Neural cell (in vitro differentiated cells): ENCODE measurements around the gene TNP2.

Experiments
- EZH2 ChIP-seq: fragments of 200-600, 300-800 bp; shearing (Covaris generic), sonication (generic); IDR thresholded peaks from 2 replicates; pipeline ENCODE4 v1.6.1; 2014; ENCODE audit warnings: antibody characterized with exemption, low read length, borderline replicate concordance, mild to moderate bottlenecking; ENCODE audit not compliant: insufficient read depth, poor library complexity, severe bottlenecking
- POLR2AphosphoS5 ChIP-seq: IDR thresholded peaks from 2 replicates; pipeline ENCODE4 v1.6.1; 2012
- TF ChIP-seq, protein P1 (sequence below): fragments of 450-650 bp; IDR thresholded peaks from 2 replicates; pipeline ENCODE4 v1.5.1; 2014; ENCODE audit warnings: antibody characterized with exemption, mild to moderate bottlenecking, moderate library complexity; ENCODE audit not compliant: poor library complexity, severe bottlenecking

DNA sequence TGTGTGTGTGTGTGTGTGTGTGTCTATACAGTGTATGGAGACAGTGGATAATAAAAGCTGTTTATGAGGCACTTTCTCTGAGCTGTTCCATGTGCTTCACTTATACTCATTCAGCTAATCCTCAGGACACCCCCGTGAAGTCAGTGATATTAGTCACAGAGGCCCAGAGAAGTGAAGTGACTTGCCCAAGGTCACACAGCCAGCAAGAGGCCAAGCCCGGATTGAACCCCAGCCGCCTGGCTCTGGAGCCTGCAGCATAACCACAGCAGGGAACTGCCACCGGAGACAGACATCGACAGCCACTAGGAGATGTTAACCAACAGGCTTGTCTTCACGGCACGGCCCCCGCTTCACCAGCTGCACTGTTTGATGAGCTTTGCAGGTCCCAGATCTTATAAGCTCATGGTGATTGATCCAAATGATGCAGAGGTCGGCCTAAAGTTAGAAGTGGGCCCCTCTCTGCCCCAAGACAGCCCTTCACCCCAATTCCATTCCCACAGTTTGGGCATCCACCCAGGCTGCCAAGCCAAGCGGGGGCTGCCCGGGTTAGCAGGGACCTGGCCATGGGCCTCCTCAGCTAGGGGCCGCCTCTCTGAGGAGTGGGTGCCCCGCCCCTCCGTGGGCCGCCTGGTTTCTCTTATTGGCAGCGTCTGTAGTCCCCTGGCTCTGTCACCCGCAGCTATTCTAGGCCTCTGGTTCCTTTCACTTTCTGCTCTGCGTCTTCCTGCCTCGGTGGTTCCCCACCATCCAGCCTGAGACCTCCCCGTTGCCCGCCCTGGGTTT is 44.0 kb downstream of the TNP2 start:
- TF ChIP-seq EZH2: no peak
- TF ChIP-seq, protein P1, sequence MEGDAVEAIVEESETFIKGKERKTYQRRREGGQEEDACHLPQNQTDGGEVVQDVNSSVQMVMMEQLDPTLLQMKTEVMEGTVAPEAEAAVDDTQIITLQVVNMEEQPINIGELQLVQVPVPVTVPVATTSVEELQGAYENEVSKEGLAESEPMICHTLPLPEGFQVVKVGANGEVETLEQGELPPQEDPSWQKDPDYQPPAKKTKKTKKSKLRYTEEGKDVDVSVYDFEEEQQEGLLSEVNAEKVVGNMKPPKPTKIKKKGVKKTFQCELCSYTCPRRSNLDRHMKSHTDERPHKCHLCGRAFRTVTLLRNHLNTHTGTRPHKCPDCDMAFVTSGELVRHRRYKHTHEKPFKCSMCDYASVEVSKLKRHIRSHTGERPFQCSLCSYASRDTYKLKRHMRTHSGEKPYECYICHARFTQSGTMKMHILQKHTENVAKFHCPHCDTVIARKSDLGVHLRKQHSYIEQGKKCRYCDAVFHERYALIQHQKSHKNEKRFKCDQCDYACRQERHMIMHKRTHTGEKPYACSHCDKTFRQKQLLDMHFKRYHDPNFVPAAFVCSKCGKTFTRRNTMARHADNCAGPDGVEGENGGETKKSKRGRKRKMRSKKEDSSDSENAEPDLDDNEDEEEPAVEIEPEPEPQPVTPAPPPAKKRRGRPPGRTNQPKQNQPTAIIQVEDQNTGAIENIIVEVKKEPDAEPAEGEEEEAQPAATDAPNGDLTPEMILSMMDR: no peak
- TF ChIP-seq POLR2AphosphoS5: no peak
